ENCODE measurements around the gene TBCB.

Gene TBCB

DNA sequence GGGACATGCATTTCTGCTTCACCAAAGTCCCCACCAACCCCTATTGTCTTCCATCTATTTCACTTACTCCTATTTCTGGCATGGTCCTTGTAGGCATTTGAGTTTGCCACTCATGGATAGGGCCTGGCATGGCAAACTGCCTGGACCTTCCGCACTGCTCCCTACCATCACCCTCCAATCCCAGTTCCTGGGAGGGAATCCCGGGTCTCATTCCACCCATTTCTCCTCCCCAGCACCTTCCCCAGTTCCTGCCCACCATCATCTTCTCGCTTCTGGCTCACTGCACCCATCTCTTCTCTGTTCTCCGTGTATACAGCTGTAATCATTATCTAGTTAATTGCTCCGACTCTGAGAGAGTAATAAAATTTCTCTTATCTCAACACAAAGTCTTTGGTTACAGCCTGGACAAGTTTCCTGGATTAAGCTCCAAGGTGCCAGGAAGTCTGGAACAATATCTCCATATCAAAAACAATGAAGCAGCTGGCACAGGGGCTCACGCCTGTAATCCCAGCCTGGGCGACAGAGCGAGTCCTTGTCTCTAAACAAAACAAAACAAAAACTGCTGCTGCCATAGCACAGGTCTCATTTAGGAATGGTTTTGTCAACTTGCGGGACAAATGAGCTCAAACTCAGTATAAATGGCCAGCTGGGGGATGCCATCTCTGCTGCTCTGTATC lies 54.0 kb downstream of the TBCB start (continued):
- peak; percentile 84 for TF ChIP-seq ZNF629 (tag by site-specific recombination; IDR thresholded peaks at IDR 0.05)
- TF ChIP-seq ZNF146 (tag by site-specific recombination; IDR thresholded peaks at IDR 0.05): no peak
- 0 out of 2 replicates have a peak, but pooled peaks have one; percentile 13 for TF ChIP-seq KLF16 (tag by site-specific recombination; IDR thresholded peaks at IDR 0.05)
- TF ChIP-seq ZNF529 (tag by site-specific recombination; IDR thresholded peaks at IDR 0.05; ENCODE audit: insufficient replicate concordance): no peak
- no peak for TF ChIP-seq ZNF561 (tag by site-specific recombination; IDR thresholded peaks at IDR 0.05; ENCODE audit: borderline replicate concordance)
- peak; percentile 87; the same call in 1 of the 2 replicates for TF ChIP-seq ZNF10 (tag by site-specific recombination; IDR thresholded peaks at IDR 0.05)
- TF ChIP-seq ZBTB17 (tag by site-specific recombination; IDR thresholded peaks at IDR 0.05): peak; percentile 88
- TF ChIP-seq ZNF350 (tag by site-specific recombination; IDR thresholded peaks at IDR 0.05): no peak
- TF ChIP-seq ZNF571 (tag by site-specific recombination; IDR thresholded peaks at IDR 0.05): no peak
- TF ChIP-seq, protein P1, sequence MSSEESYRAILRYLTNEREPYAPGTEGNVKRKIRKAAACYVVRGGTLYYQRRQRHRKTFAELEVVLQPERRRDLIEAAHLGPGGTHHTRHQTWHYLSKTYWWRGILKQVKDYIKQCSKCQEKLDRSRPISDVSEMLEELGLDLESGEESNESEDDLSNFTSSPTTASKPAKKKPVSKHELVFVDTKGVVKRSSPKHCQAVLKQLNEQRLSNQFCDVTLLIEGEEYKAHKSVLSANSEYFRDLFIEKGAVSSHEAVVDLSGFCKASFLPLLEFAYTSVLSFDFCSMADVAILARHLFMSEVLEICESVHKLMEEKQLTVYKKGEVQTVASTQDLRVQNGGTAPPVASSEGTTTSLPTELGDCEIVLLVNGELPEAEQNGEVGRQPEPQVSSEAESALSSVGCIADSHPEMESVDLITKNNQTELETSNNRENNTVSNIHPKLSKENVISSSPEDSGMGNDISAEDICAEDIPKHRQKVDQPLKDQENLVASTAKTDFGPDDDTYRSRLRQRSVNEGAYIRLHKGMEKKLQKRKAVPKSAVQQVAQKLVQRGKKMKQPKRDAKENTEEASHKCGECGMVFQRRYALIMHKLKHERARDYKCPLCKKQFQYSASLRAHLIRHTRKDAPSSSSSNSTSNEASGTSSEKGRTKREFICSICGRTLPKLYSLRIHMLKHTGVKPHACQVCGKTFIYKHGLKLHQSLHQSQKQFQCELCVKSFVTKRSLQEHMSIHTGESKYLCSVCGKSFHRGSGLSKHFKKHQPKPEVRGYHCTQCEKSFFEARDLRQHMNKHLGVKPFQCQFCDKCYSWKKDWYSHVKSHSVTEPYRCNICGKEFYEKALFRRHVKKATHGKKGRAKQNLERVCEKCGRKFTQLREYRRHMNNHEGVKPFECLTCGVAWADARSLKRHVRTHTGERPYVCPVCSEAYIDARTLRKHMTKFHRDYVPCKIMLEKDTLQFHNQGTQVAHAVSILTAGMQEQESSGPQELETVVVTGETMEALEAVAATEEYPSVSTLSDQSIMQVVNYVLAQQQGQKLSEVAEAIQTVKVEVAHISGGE (tag by site-specific recombination; conservative IDR thresholded peaks at IDR 0.05; ENCODE audit: low read depth): peak; percentile 37; the same call in 1 of the 2 replicates
- peak; percentile 38; the same call in 1 of the 2 replicates for TF ChIP-seq GLI2 (tag by site-specific recombination; IDR thresholded peaks at IDR 0.05; ENCODE audit: borderline replicate concordance, low read depth)
- TF ChIP-seq PRDM2 (tag by site-specific recombination; IDR thresholded peaks at IDR 0.05; ENCODE audit: borderline replicate concordance): no peak
- no peak; the same call in 1 of the 2 replicates for TF ChIP-seq ZNF341 (tag by site-specific recombination; IDR thresholded peaks at IDR 0.05; ENCODE audit: low read depth)
- TF ChIP-seq ZNF426 (tag by site-specific recombination; IDR thresholded peaks at IDR 0.05): no peak
- no peak for TF ChIP-seq GFI1B (tag by site-specific recombination; IDR thresholded peaks at IDR 0.05)
- TF ChIP-seq MYNN (tag by site-specific recombination; IDR thresholded peaks at IDR 0.05; ENCODE audit: borderline replicate concordance): no peak
- peak; percentile 96 for TF ChIP-seq ZNF366 (tag by site-specific recombination; conservative IDR thresholded peaks at IDR 0.05)
- TF ChIP-seq ZEB2 (tag by site-specific recombination; IDR thresholded peaks at IDR 0.05): peak; percentile 75
- no peak for TF ChIP-seq ZNF777 (tag by site-specific recombination; IDR thresholded peaks at IDR 0.05; ENCODE audit: borderline replicate concordance)
- no peak for TF ChIP-seq ZFP3 (tag by site-specific recombination; IDR thresholded peaks at IDR 0.05; ENCODE audit: low read depth)
- no peak for TF ChIP-seq SETDB1 (IDR thresholded peaks at IDR 0.05; ENCODE audit: insufficient read length, low read length)
- no peak for TF ChIP-seq KLF9 (tag by site-specific recombination; IDR thresholded peaks at IDR 0.05; ENCODE audit: low read depth)
- TF ChIP-seq, protein P2, sequence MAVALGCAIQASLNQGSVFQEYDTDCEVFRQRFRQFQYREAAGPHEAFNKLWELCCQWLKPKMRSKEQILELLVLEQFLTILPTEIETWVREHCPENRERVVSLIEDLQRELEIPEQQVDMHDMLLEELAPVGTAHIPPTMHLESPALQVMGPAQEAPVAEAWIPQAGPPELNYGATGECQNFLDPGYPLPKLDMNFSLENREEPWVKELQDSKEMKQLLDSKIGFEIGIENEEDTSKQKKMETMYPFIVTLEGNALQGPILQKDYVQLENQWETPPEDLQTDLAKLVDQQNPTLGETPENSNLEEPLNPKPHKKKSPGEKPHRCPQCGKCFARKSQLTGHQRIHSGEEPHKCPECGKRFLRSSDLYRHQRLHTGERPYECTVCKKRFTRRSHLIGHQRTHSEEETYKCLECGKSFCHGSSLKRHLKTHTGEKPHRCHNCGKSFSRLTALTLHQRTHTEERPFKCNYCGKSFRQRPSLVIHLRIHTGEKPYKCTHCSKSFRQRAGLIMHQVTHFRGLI (tag by site-specific recombination; IDR thresholded peaks at IDR 0.05): no peak; the same call in 1 of the 2 replicates
- no peak for TF ChIP-seq ZNF174 (tag by site-specific recombination; IDR thresholded peaks at IDR 0.05)
- TF ChIP-seq MEIS1 (CRISPR knock-in tag; IDR thresholded peaks at IDR 0.05; ENCODE audit: borderline replicate concordance): no peak
- TF ChIP-seq ZFP37 (tag by site-specific recombination; IDR thresholded peaks at IDR 0.05): peak; percentile 33; the same call in 1 of the 2 replicates
- no peak for TF ChIP-seq ZSCAN18 (tag by site-specific recombination; IDR thresholded peaks at IDR 0.05)
- no peak for TF ChIP-seq ZNF19 (tag by site-specific recombination; IDR thresholded peaks at IDR 0.05; ENCODE audit: low read depth)

All from HEK293 (cell line).